ENCODE measurements around the gene REXO4.
"Not testable (repeated sequence)": the region's sequence is repeated elsewhere in the genome, so short reads cannot be mapped to it uniquely, and the experiment has no call there.

The REXO4 gene

DNA sequence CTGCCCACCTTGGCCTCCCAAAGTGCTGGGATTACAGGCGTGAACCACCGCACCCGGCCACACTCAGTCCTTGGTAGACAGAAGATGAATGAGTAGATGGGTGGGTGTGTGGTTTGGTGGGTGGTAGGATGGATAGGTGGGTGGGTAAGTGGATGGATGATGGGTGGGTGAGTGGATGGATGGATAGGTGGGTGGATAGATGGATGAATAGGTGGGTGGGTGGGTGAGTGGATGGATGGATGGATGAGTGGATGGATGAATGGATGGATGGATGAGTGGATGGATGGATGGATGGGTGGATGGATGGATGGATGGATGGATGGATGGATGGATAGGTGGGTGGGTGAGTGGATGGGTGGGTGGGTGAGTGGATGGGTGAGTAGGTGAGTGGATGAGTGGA, 25.5 kb downstream of the REXO4 start:
- H3K79me1 ChIP-seq (ENCODE audit: low read length); H3K27me3 ChIP-seq (ENCODE audit: insufficient read depth, low read length); H3K4me1 ChIP-seq (ENCODE audit: control insufficient read depth in 1 of 2, insufficient read depth in 2 of 2, low read length in 2 of 2); H3K4me2 ChIP-seq (ENCODE audit: low read length); H3K4me3 ChIP-seq (ENCODE audit: low read depth, low read length); H3K14ac ChIP-seq (ENCODE audit: low read length); DNase-seq; H2AK5ac ChIP-seq (ENCODE audit: low read length); H3K9ac ChIP-seq (ENCODE audit: low read length); H3K36me3 ChIP-seq (ENCODE audit: control insufficient read depth in 1 of 2, insufficient read depth in 2 of 2, low read length in 2 of 2); H2AFZ ChIP-seq (ENCODE audit: insufficient read depth, low read length, poor library complexity); H3K23ac ChIP-seq (ENCODE audit: low read length); H3K9me3 ChIP-seq (ENCODE audit: insufficient read depth, low read depth, low read length); H3K18ac ChIP-seq (ENCODE audit: low read length); H2BK120ac ChIP-seq (ENCODE audit: insufficient read depth, low read length, poor library complexity); H2BK12ac ChIP-seq (ENCODE audit: low read length); H4K8ac ChIP-seq (ENCODE audit: low read depth, low read length); H2BK5ac ChIP-seq (ENCODE audit: low read depth, low read length, poor library complexity); H3K79me2 ChIP-seq (ENCODE audit: control insufficient read depth, insufficient read depth, low read length, poor library complexity); H3K27ac ChIP-seq (ENCODE audit: low read depth, low read length); H4K91ac ChIP-seq (ENCODE audit: low read depth, low read length); H4K12ac ChIP-seq (ENCODE audit: low read depth, low read length); H3K4ac ChIP-seq (ENCODE audit: low read depth, low read length): not testable (repeated sequence)
- no CpG with 5 or more reads among the region's 3 CpGs for WGBS (ENCODE audit: extremely low coverage, insufficient coverage, insufficient read length)

- not testable (repeated sequence) for H2AK5ac ChIP-seq (ENCODE audit: low read length); H3K4me3 ChIP-seq (ENCODE audit: low read depth, low read length); H3K9ac ChIP-seq (ENCODE audit: low read length); H3K27ac ChIP-seq (ENCODE audit: low read depth, low read length); H2BK120ac ChIP-seq (ENCODE audit: insufficient read depth, low read length, poor library complexity); H3K4me2 ChIP-seq (ENCODE audit: low read length); H3K79me2 ChIP-seq (ENCODE audit: control insufficient read depth, insufficient read depth, low read length, poor library complexity); H3K36me3 ChIP-seq (ENCODE audit: control insufficient read depth in 1 of 2, insufficient read depth in 2 of 2, low read length in 2 of 2); H4K91ac ChIP-seq (ENCODE audit: low read depth, low read length); H3K23ac ChIP-seq (ENCODE audit: low read length); H3K9me3 ChIP-seq (ENCODE audit: insufficient read depth, low read depth, low read length); H2BK12ac ChIP-seq (ENCODE audit: low read length); H3K4me1 ChIP-seq (ENCODE audit: control insufficient read depth in 1 of 2, insufficient read depth in 2 of 2, low read length in 2 of 2); H3K27me3 ChIP-seq (ENCODE audit: insufficient read depth, low read length); H4K12ac ChIP-seq (ENCODE audit: low read depth, low read length); H3K18ac ChIP-seq (ENCODE audit: low read length); DNase-seq; H2BK5ac ChIP-seq (ENCODE audit: low read depth, low read length, poor library complexity); H4K8ac ChIP-seq (ENCODE audit: low read depth, low read length); H3K14ac ChIP-seq (ENCODE audit: low read length); H2AFZ ChIP-seq (ENCODE audit: insufficient read depth, low read length, poor library complexity); H3K79me1 ChIP-seq (ENCODE audit: low read length); H3K4ac ChIP-seq (ENCODE audit: low read depth, low read length)
- no CpG with 5 or more reads among the region's 4 CpGs for WGBS (ENCODE audit: extremely low coverage, insufficient coverage, insufficient read length)
These were observed 26.4 kb downstream of the REXO4 start for GRCh38 chr9:133391449-133391848.

DNA sequence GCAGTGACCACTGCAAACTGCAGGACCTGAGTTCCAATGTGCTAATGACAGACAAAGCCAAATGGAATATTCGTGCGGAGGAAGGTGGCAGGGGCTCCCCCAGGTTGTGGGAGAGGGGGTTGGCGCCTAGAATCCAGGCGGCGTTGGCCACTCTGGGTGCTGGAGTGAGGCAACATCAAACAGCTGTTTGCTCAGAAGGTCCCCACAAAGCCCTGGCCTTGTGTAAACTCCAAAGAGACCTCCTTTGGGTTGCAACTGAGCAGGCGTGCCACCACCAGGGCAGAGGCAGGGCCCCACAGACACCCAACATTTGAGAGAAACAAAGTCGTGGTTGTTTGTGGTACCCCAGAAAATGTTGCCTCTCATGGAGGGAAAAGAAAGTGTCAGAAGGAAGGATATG, 27.1 kb downstream of the REXO4 start:
- no CpG with 5 or more reads among the region's 7 CpGs for WGBS (ENCODE audit: extremely low coverage, insufficient coverage, insufficient read length)
- Histone ChIP-seq H3K79me2 (ENCODE audit: control insufficient read depth, insufficient read depth, low read length, poor library complexity) (no peaks in the 10 kb centered on the region), H2AK5ac (ENCODE audit: low read length) (no peak overlapping the region), H3K4ac (ENCODE audit: low read depth, low read length) (no peak overlapping the region), H4K12ac (ENCODE audit: low read depth, low read length) (no peak overlapping the region), H3K9me3 (ENCODE audit: insufficient read depth, low read depth, low read length) (peaks cover 10% of the 10 kb centered on the region), H2BK120ac (ENCODE audit: insufficient read depth, low read length, poor library complexity) (no peak overlapping the region), H3K79me1 (ENCODE audit: low read length) (no peaks in the 10 kb centered on the region), H3K9ac (ENCODE audit: low read length) (no peak overlapping the region), H4K91ac (ENCODE audit: low read depth, low read length) (no peak overlapping the region), H3K27ac (ENCODE audit: low read depth, low read length) (no peak overlapping the region), H2BK5ac (ENCODE audit: low read depth, low read length, poor library complexity) (no peak overlapping the region), H3K23ac (ENCODE audit: low read length) (no peak overlapping the region), H3K4me1 (ENCODE audit: control insufficient read depth in 1 of 2, insufficient read depth in 2 of 2, low read length in 2 of 2) (peaks cover 0 to 3% of the 10 kb centered on the region in 2 experiments), H3K36me3 (ENCODE audit: control insufficient read depth in 1 of 2, insufficient read depth in 2 of 2, low read length in 2 of 2) (no peaks in the 10 kb centered on the region), H3K14ac (ENCODE audit: low read length) (no peak overlapping the region), H3K4me3 (ENCODE audit: low read depth, low read length) (no peak overlapping the region), H3K18ac (ENCODE audit: low read length) (no peak overlapping the region), H3K27me3 (ENCODE audit: insufficient read depth, low read length) (no peaks in the 10 kb centered on the region), H2BK12ac (ENCODE audit: low read length) (no peak overlapping the region), H2AFZ (ENCODE audit: insufficient read depth, low read length, poor library complexity) (no peak overlapping the region), H4K8ac (ENCODE audit: low read depth, low read length) (no peak overlapping the region), H3K4me2 (ENCODE audit: low read length) (no peak overlapping the region)
- DNase-seq, result no peak

GRCh38 chr9:133389562-133389961, 28.2 kb downstream of the REXO4 start:
- Histone ChIP-seq H3K4ac (ENCODE audit: low read depth, low read length) (no peak overlapping the region), H2BK12ac (ENCODE audit: low read length) (no peak overlapping the region), H3K18ac (ENCODE audit: low read length) (no peak overlapping the region), H3K4me3 (ENCODE audit: low read depth, low read length) (no peak overlapping the region), H3K4me2 (ENCODE audit: low read length) (no peak overlapping the region), H2BK5ac (ENCODE audit: low read depth, low read length, poor library complexity) (no peak overlapping the region), H3K9ac (ENCODE audit: low read length) (no peak overlapping the region), H4K8ac (ENCODE audit: low read depth, low read length) (no peak overlapping the region), H4K91ac (ENCODE audit: low read depth, low read length) (no peak overlapping the region), H3K27ac (ENCODE audit: low read depth, low read length) (no peak overlapping the region), H4K12ac (ENCODE audit: low read depth, low read length) (no peak overlapping the region), H3K27me3 (ENCODE audit: insufficient read depth, low read length) (no peaks in the 10 kb centered on the region), H3K79me2 (ENCODE audit: control insufficient read depth, insufficient read depth, low read length, poor library complexity) (no peaks in the 10 kb centered on the region), H3K36me3 (ENCODE audit: control insufficient read depth in 1 of 2, insufficient read depth in 2 of 2, low read length in 2 of 2) (no peaks in the 10 kb centered on the region), H3K4me1 (ENCODE audit: control insufficient read depth in 1 of 2, insufficient read depth in 2 of 2, low read length in 2 of 2) (peaks cover 0 to 3% of the 10 kb centered on the region in 2 experiments), H2AK5ac (ENCODE audit: low read length) (no peak overlapping the region), H3K79me1 (ENCODE audit: low read length) (no peaks in the 10 kb centered on the region), H3K23ac (ENCODE audit: low read length) (no peak overlapping the region), H3K9me3 (ENCODE audit: insufficient read depth, low read depth, low read length) (peaks cover 10% of the 10 kb centered on the region), H2AFZ (ENCODE audit: insufficient read depth, low read length, poor library complexity) (no peak overlapping the region), H3K14ac (ENCODE audit: low read length) (no peak overlapping the region), H2BK120ac (ENCODE audit: insufficient read depth, low read length, poor library complexity) (no peak overlapping the region)
- DNase-seq, result no peak
- WGBS (ENCODE audit: extremely low coverage, insufficient coverage, insufficient read length), result no CpG with 5 or more reads among the region's 13 CpGs

All from trophoblast cell (in vitro differentiated cells and primary cell).